ENCODE measurements around the gene PODXL.

DNA sequence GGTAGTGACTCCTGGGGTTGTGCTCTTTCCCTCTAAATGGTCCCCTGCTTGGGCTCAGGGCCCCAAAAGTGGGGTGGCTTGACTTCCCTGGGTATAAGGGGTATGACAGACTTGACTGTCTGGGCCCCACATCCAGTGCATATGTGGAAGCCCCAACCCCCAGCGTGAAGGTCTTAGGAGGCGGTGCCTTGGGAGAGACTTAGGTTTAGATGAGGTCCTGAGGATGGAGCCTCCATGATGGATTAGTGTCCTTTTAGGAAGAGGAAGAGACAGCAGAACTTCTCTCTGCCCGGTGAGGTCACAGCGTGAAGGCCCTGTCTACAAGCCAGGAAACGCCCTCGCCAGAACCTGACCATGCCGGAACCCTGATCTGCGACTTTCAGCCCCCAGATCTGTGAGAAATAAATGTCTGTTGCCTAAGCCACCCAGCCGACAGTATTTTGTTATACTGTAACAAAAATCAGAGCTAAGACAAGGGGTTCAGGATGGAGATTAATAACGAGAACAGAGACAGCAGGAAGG is 23.8 kb downstream of the PODXL start:
- no peak for TF ChIP-seq EZH2 (optimal IDR thresholded peaks at IDR 0.05; ENCODE audit: low read depth, low read length)
- TF ChIP-seq, protein P1, sequence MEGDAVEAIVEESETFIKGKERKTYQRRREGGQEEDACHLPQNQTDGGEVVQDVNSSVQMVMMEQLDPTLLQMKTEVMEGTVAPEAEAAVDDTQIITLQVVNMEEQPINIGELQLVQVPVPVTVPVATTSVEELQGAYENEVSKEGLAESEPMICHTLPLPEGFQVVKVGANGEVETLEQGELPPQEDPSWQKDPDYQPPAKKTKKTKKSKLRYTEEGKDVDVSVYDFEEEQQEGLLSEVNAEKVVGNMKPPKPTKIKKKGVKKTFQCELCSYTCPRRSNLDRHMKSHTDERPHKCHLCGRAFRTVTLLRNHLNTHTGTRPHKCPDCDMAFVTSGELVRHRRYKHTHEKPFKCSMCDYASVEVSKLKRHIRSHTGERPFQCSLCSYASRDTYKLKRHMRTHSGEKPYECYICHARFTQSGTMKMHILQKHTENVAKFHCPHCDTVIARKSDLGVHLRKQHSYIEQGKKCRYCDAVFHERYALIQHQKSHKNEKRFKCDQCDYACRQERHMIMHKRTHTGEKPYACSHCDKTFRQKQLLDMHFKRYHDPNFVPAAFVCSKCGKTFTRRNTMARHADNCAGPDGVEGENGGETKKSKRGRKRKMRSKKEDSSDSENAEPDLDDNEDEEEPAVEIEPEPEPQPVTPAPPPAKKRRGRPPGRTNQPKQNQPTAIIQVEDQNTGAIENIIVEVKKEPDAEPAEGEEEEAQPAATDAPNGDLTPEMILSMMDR (IDR thresholded peaks at IDR 0.05; ENCODE audit: low read length), result no peak

Data from MM.1S (cell line).